Hepatocyte (in vitro differentiated cells): ENCODE data around the gene PRKAG2. TPM values are rescaled to one million over a fixed set of nuclear protein-coding genes. Genes with fewer than 3 reads are reported as not detected.
"Not testable (repeated sequence)": the region's sequence is repeated elsewhere in the genome, so short reads cannot be mapped to it uniquely, and the experiment has no call there.

Source experiments
- DNase-seq: peaks from one replicate; pipeline ENCODE4 v3.0.0-alpha.2; 2016; ENCODE audit warnings: low spot score
- H2AFZ ChIP-seq: fragments of 200-600 bp; sonication (generic); 2 replicates; pipeline ENCODE4 v1.6.0; 2016; ENCODE audit warnings: antibody characterized with exemption, mild to moderate bottlenecking
- H3K27ac ChIP-seq: fragments of 200-600 bp; sonication (generic); 2 replicates; pipeline ENCODE4 v1.5.1; 2016; ENCODE audit warnings: mild to moderate bottlenecking
- H3K27me3 ChIP-seq: fragments of 200-600 bp; sonication (generic); 2 replicates; pipeline ENCODE4 v1.6.1; 2016
- H3K36me3 ChIP-seq: fragments of 200-600 bp; sonication (generic); replicated peaks from 2 replicates; pipeline ENCODE4 v1.5.1; 2016; ENCODE audit warnings: low read depth; ENCODE audit not compliant: insufficient read depth
- H3K4me1 ChIP-seq: fragments of 200-600 bp; sonication (generic); 2 replicates; pipeline ENCODE4 v1.5.1; 2016; ENCODE audit warnings: mild to moderate bottlenecking, moderate library complexity; ENCODE audit not compliant: insufficient read depth
- H3K4me2 ChIP-seq: fragments of 200-600 bp; sonication (generic); 2 replicates; pipeline ENCODE4 v1.6.0; 2016
- H3K4me3 ChIP-seq: fragments of 200-600 bp; sonication (generic); 2 replicates; pipeline ENCODE4 v1.5.1; 2016; ENCODE audit warnings: mild to moderate bottlenecking
- H3K79me2 ChIP-seq: fragments of 200-600 bp; sonication (generic); 2 replicates; pipeline ENCODE4 v1.6.0; 2017; ENCODE audit warnings: mild to moderate bottlenecking
- H3K9me2 ChIP-seq: fragments of 200-600 bp; sonication (generic); replicated peaks from 2 replicates; pipeline ENCODE4 v1.6.0; 2017; ENCODE audit warnings: mild to moderate bottlenecking; ENCODE audit not compliant: insufficient read depth
- H3K9me3 ChIP-seq: fragments of 200-600 bp; sonication (generic); 2 replicates; pipeline ENCODE4 v1.5.1; 2016; ENCODE audit warnings: low read depth, mild to moderate bottlenecking
- H4K20me1 ChIP-seq: fragments of 200-600 bp; sonication (generic); 2 replicates; pipeline ENCODE4 v1.6.0; 2016; ENCODE audit warnings: mild to moderate bottlenecking; ENCODE audit not compliant: insufficient read depth, poor library complexity, severe bottlenecking
- EZH2 ChIP-seq: fragments of 200-600 bp; sonication (generic); IDR thresholded peaks from 2 replicates; pipeline ENCODE4 v1.6.1; 2016; ENCODE audit warnings: antibody characterized with exemption, mild to moderate bottlenecking, borderline replicate concordance
- EZH2phosphoT487 ChIP-seq: fragments of 200-600 bp; sonication (generic); IDR thresholded peaks from one replicate; pipeline ENCODE4 v1.6.1; 2018; ENCODE audit warnings: antibody characterized with exemption, mild to moderate bottlenecking, low read depth, moderate library complexity; ENCODE audit not compliant: unreplicated experiment, severe bottlenecking
- WGBS: methylation state at CpG from one replicate; pipeline ENCODE4 v1.1.6; 2016; ENCODE audit warnings: low lambda C conversion rate; ENCODE audit errors: missing lambda C conversion rate; 5-methylcytosine and 5-hydroxymethylcytosine counted together
- polyA plus RNA-seq: library from polyadenylated mRNA; unstranded; fragments of >200 nt; fragmentation: Nextera tagmentation; extraction: Ambion mirVana; gene quantifications from 2 replicates; pipeline ENCODE4 v1.2.1, GENCODE V29; 2016
- total RNA-seq: library from RNA; depleted of rRNA; stranded (reverse); fragments of >200 nt; gene quantifications from 2 replicates; pipeline ENCODE4 v1.2.3, GENCODE V29; 2014
- TF ChIP-seq, protein P1 (sequence below): fragments of 200-600 bp; sonication (generic); IDR thresholded peaks from 2 replicates; pipeline ENCODE4 v1.5.1; 2016; ENCODE audit warnings: antibody characterized with exemption, mild to moderate bottlenecking; ENCODE audit not compliant: poor library complexity

PRKAG2 gene
- total and polyA plus RNA-seq, 2 experiments from 2014 or later, result 17.8 to 23.4 TPM

DNA sequence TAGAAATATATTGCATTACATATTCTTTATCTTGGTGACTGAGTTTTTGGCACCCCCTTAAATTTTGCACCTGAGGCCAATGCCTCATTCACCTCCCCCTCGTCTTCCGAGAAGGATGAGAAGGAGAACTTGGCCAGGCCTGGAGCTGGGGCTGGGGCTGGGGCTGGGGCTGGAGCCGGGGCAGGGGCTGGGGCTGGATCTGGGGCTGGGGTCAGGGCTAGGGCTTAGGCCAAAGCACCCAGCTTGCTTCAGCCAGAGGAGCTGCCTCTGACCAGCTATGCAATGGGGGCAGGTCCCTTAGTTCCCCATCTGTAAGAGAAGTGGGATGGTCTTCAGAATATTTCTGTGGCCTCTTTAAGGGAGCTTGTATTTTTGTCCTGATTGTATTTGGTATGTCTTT, 3.8 kb upstream of the PRKAG2 start:
- H3K9me3 ChIP-seq, result no peaks in the 10 kb centered on the region
- no peak for DNase-seq
- H2AFZ ChIP-seq, result no peak overlapping the region
- TF ChIP-seq, protein P1, sequence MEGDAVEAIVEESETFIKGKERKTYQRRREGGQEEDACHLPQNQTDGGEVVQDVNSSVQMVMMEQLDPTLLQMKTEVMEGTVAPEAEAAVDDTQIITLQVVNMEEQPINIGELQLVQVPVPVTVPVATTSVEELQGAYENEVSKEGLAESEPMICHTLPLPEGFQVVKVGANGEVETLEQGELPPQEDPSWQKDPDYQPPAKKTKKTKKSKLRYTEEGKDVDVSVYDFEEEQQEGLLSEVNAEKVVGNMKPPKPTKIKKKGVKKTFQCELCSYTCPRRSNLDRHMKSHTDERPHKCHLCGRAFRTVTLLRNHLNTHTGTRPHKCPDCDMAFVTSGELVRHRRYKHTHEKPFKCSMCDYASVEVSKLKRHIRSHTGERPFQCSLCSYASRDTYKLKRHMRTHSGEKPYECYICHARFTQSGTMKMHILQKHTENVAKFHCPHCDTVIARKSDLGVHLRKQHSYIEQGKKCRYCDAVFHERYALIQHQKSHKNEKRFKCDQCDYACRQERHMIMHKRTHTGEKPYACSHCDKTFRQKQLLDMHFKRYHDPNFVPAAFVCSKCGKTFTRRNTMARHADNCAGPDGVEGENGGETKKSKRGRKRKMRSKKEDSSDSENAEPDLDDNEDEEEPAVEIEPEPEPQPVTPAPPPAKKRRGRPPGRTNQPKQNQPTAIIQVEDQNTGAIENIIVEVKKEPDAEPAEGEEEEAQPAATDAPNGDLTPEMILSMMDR, result no peak
- no peak for TF ChIP-seq EZH2phosphoT487
- no peaks in the 10 kb centered on the region for H4K20me1 ChIP-seq
- no peak overlapping the region for H3K27ac ChIP-seq
- no peaks in the 10 kb centered on the region for H3K9me2 ChIP-seq
- no peak overlapping the region for H3K4me3 ChIP-seq
- WGBS, result 96% methylated on average over 3 of the region's 3 CpGs
- no peak overlapping the region for H3K4me2 ChIP-seq
- no peaks in the 10 kb centered on the region for H3K79me2 ChIP-seq
- no peaks in the 10 kb centered on the region for H3K36me3 ChIP-seq
- H3K27me3 ChIP-seq, result peaks cover 32% of the 10 kb centered on the region
- H3K4me1 ChIP-seq, result peaks cover 6% of the 10 kb centered on the region

DNA sequence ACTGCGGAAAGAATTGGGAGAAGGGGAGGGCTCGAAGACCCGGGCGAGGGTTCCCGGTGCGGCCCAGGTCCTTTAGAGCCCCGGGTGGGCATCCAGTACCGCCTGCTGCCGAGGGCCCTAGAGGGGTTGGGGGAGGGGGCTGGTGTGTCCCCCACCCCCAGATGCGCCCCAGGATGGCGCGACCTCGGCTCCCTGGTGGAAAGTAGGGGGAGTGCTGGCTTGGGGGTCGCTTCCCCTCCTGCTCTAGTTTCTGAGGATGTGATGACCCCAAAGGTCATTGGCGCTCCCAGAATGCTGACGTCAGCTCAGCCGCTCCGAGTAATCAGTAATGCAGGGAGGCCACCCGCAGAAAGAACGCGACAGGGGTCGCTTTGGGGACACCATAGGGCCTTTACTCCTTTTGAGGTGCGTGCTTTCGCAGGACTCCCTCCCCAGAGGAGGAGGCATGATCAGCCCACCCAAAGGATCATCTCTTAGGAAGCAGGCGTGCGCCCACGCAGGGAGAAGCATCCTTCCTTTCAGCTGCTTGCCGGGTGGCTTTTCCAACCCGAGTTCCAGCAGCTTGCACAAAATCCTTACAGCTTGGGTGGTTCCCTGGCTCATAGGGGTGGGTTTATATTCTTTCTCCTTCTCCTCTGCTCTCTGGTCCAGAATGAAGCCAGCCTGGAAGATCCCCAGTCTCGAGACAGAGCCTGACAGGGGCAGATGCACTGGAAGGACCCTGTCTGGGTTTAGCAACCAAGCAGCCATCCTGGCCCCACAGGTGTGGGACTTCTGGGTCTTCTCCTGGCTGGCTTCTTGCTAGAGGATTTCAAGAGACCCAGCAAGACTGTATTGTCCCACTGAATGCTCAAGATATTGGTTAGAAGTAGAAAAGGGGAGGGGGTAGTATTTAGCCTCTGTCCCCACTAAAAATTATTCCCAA, 1.3 kb upstream of the PRKAG2 start:
- TF ChIP-seq EZH2 (no peak), EZH2phosphoT487 (no peak)
- TF ChIP-seq, protein P1, result no peak
- H3K4me2 ChIP-seq, result peak overlapping the region; percentile 98
- no peak overlapping the region for H3K4me3 ChIP-seq
- 20% methylated on average over 25 of the region's 30 CpGs for WGBS
- H3K9me2 ChIP-seq, result no peaks in the 10 kb centered on the region
- peaks cover 6% of the 10 kb centered on the region for H3K4me1 ChIP-seq
- peak overlapping the region; percentile 65 for H2AFZ ChIP-seq
- no peaks in the 10 kb centered on the region for H3K9me3 ChIP-seq
- no peaks in the 10 kb centered on the region for H3K79me2 ChIP-seq
- no peaks in the 10 kb centered on the region for H4K20me1 ChIP-seq
- H3K36me3 ChIP-seq, result no peaks in the 10 kb centered on the region
- DNase-seq, result no peak
- no peak overlapping the region for H3K27ac ChIP-seq
- H3K27me3 ChIP-seq, result peaks cover 24% of the 10 kb centered on the region

DNA sequence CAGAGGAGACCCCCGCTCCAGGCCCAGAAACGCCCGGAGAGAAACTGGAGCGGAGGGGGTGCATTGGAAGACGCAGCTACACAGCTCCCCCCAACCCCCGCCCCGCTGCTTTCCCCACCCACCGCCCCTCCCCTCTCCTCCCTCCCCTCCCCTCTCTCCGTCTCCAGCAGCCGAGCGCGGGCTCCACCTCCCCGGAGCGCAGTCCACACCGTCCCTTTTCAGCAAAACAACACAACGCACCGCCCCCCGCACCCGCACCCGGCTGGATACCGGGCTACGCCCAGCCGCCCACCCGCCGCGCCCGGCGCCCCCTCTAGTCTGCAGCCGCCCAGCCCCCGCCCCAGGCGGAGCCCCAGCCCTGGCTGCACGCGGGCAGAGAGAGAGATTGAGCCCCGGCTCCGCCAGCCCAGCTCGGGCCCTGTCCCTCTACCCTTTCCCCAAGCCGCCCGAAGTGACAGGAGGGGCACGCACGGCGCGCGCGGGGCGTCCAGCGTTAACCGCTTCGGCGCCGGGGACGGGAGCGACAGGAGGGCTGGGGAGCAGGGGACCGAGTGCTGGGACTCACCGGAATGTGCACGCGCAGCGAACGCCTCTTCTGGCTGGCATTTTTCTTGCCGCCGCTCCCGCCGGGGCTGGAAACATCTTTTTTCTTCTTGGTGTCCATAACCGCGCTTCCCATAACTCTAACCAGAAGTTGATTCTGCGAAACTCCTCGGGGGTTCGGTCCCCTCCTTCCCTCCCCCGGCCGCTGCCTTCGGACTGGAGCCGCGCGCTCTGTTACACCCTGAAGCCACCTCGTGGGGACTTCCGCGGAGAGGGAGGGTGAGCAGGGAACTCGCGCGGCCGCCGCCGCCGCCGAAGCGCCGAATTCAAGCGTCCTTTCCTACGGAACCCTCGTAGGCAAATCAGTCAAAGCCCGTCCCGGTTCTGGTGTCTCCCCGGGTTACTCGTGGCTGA, 695 bp downstream of the PRKAG2 start:
- Histone ChIP-seq H3K4me1 (peaks cover 6% of the 10 kb centered on the region), H4K20me1 (no peaks in the 10 kb centered on the region), H3K9me3 (no peaks in the 10 kb centered on the region), H3K4me3 (peak overlapping the region; percentile 89), H3K36me3 (no peaks in the 10 kb centered on the region), H2AFZ (peak overlapping the region; percentile 99), H3K27ac (peak overlapping the region; percentile 98), H3K4me2 (peak overlapping the region; percentile 98), H3K27me3 (peaks cover 16% of the 10 kb centered on the region), H3K79me2 (no peaks in the 10 kb centered on the region), H3K9me2 (no peaks in the 10 kb centered on the region)
- WGBS, result under 1% methylated on average over 58 of the region's 93 CpGs
- peak; percentile 88 for DNase-seq
- no peak for TF ChIP-seq EZH2
- TF ChIP-seq EZH2phosphoT487, result no peak
- TF ChIP-seq, protein P1, result no peak

DNA sequence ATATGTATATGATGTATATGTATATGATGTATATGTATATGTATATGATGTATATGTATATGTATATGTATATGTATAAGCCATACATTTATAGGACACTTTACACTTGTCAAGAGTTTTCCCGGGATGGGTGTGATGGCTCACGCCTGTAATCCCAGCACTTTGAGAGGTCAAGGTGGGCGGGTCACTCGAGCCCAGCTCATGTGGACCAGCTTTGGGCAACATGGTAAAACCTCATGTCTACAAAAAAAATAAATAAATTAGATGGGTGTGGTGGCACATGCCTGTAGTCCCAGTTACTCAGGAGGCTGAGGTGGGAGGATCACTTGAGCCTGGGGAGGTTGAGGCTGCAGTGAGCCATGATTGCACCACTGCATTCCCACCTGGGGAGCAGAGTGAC, 2.4 kb downstream of the PRKAG2 start:
- H3K4me1 ChIP-seq, DNase-seq, H4K20me1 ChIP-seq, H2AFZ ChIP-seq, H3K79me2 ChIP-seq, H3K27ac ChIP-seq, H3K9me2 ChIP-seq, H3K4me3 ChIP-seq, H3K36me3 ChIP-seq, H3K9me3 ChIP-seq: not testable (repeated sequence)
- WGBS, result 86% methylated on average over 4 of the region's 4 CpGs
- H3K4me2 ChIP-seq, result peak overlapping the region; percentile 98
- H3K27me3 ChIP-seq, result peaks cover 15% of the 10 kb centered on the region
